HUES48 (cell line): ENCODE measurements around the gene STK17B.
A peak's percentile ranks its signal among the peaks of the same experiment; 100 is the strongest.

Experiments used
- H3K27ac ChIP-seq: one replicate; pipeline ENCODE4 v1.7.0; 2013; ENCODE audit warnings: low read depth, low read length, inconsistent platforms
- H3K27me3 ChIP-seq: 2 replicates; pipeline ENCODE4 v1.6.1; 2013; ENCODE audit warnings: mild to moderate bottlenecking, low read length; ENCODE audit not compliant: control insufficient read depth, insufficient read depth
- H3K36me3 ChIP-seq: 2 replicates; pipeline ENCODE4 v1.6.1; 2013; ENCODE audit warnings: low read length; ENCODE audit not compliant: control insufficient read depth, insufficient read depth
- H3K4me1 ChIP-seq: 2 replicates; pipeline ENCODE4 v1.6.1; 2013; ENCODE audit warnings: mild to moderate bottlenecking, low read length; ENCODE audit not compliant: control insufficient read depth, insufficient read depth
- H3K4me3 ChIP-seq: 2 replicates; pipeline ENCODE4 v1.5.1; 2013; ENCODE audit warnings: mild to moderate bottlenecking, low read depth, low read length
- H3K9ac ChIP-seq: 2 replicates; pipeline ENCODE4 v1.6.1; 2013; ENCODE audit warnings: mild to moderate bottlenecking, low read depth, low read length, moderate library complexity
- H3K9me3 ChIP-seq: 2 replicates; pipeline ENCODE4 v1.6.1; 2013; ENCODE audit warnings: low read length; ENCODE audit not compliant: control insufficient read depth, insufficient read depth

Gene STK17B

DNA sequence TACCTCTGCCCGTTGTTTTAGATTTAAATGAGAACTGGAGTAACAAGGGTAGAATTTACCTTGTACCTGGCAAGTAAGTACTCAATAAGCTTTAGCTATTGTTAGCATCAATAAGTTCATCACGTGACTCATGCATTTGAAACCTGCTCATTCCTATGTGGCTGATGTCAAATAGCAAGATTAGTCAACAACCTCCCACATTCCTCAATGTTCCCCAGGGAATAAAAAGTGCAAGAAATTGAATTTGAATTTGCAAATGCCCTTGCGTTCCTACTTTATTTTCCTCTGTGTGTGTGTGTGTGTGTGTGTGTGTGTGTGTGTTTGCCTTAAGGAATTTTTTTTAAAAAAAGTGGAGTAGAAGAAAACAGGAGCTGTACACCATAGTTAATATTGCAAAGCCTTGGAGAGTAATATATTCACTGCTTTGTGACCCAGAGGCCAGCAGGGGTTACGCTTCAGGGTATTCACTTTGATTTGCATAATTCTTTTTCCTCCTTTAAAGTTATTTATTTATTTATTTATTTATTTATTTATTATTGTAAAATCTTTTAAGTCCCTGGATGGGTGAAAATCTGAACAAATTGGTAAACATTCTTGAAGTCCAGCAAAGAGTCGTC, 58.9 kb downstream of the STK17B start:
- Histone ChIP-seq H3K27ac (peak overlapping the region; percentile 97), H3K27me3 (no peaks in the 10 kb centered on the region), H3K9ac (peak overlapping the region; percentile 33; the same call in 1 of the 2 replicates), H3K4me1 (peaks cover 29% of the 10 kb centered on the region), H3K9me3 (no peaks in the 10 kb centered on the region), H3K36me3 (no peaks in the 10 kb centered on the region), H3K4me3 (peak overlapping the region; percentile 20; the same call in 1 of the 2 replicates)

DNA sequence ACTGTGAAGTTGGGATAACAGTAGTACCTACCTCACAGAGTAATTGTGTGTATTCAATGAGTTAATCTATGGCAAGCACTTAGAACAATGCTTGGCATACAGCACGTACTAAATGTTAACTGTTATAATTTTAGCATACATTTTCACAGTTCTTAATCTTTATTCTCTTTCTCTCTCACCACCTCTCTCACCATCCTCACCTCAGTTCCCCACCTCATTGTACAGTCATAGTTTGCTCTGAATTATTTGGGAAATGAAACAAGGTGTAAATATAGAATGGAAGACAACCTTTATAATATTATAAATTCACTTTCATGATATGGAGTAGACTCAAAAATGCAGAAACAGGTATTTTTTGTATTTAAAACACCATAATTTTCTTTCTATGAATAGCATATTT, 62.8 kb downstream of the STK17B start:
- H3K36me3 ChIP-seq, result no peaks in the 10 kb centered on the region

DNA sequence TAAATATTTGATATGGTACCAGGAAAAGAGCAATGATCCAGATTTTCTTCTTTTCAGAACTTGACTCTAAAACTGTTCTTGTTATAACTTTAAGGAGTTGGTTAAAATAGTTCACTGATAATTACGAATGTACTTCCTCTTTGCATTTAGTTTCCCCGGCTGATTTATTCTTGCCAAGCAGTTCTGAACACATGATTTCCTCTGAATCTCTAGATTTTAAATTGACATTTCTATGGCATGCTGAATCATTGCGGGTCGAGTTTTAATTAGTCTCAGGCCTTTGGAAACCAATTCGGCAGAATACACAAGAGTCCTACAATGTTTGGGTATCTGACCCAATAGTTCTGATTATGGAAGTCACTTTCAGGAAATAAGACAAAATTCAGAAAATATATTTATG, 65.4 kb downstream of the STK17B start:
- peaks cover 16% of the 10 kb centered on the region for H3K4me1 ChIP-seq
- H3K36me3 ChIP-seq, result no peaks in the 10 kb centered on the region
- no peak overlapping the region for H3K27ac ChIP-seq
- no peak overlapping the region for H3K9ac ChIP-seq
- no peaks in the 10 kb centered on the region for H3K9me3 ChIP-seq
- no peaks in the 10 kb centered on the region for H3K27me3 ChIP-seq
- no peak overlapping the region for H3K4me3 ChIP-seq

More for the DNA sequence above, 62.8 kb downstream of the STK17B start:
- H3K9me3 ChIP-seq, result no peaks in the 10 kb centered on the region
- no peak overlapping the region for H3K9ac ChIP-seq
- peaks cover 21% of the 10 kb centered on the region for H3K4me1 ChIP-seq
- H3K4me3 ChIP-seq, result no peak overlapping the region
- no peak overlapping the region for H3K27ac ChIP-seq
- no peaks in the 10 kb centered on the region for H3K27me3 ChIP-seq

DNA sequence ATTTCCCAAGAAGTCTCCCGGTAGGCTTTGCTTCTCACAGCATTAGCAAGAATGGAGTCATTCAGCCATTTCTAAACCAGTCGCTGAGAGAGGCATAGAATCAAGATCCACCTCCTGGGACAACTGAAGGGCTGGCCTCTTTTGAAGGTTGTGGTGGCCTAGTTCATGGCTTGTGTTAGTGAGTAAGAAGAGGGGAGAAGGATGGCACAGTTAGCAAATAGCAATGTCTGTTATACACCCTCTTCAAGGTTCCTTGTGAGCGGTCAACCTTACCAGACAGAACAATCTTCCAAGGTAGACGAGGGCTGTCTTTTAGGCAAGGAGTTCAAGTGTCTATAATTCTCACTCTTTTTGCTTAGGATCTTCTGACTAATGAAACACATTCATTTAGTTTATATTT, 67.3 kb downstream of the STK17B start:
- no peak overlapping the region for H3K4me3 ChIP-seq
- H3K9ac ChIP-seq, result no peak overlapping the region
- no peaks in the 10 kb centered on the region for H3K9me3 ChIP-seq
- no peak overlapping the region for H3K27ac ChIP-seq
- no peaks in the 10 kb centered on the region for H3K36me3 ChIP-seq
- H3K27me3 ChIP-seq, result no peaks in the 10 kb centered on the region
- H3K4me1 ChIP-seq, result peaks cover 16% of the 10 kb centered on the region

DNA sequence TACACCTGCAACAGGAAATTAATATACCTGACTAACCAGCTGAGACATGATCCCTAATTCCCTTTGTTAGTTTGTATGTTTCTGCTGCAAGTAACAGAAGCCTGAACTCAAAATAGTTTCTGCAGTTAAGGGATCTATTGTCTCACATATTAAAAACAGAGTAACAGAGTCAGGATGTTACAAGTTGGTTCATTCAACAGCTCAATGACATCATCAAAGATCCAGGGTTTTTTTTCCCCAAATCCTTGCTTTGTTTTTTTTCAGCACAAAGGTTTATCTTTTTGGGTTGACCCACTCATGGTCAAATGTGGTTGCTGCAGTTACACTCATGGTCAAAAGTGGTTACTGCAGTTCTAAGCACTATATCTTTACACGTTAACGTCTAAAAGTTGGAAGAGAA, 67.8 kb downstream of the STK17B start:
- Histone ChIP-seq H3K4me1 (peaks cover 16% of the 10 kb centered on the region), H3K9ac (no peak overlapping the region), H3K36me3 (no peaks in the 10 kb centered on the region), H3K9me3 (no peaks in the 10 kb centered on the region), H3K27me3 (no peaks in the 10 kb centered on the region), H3K27ac (no peak overlapping the region), H3K4me3 (no peak overlapping the region)

DNA sequence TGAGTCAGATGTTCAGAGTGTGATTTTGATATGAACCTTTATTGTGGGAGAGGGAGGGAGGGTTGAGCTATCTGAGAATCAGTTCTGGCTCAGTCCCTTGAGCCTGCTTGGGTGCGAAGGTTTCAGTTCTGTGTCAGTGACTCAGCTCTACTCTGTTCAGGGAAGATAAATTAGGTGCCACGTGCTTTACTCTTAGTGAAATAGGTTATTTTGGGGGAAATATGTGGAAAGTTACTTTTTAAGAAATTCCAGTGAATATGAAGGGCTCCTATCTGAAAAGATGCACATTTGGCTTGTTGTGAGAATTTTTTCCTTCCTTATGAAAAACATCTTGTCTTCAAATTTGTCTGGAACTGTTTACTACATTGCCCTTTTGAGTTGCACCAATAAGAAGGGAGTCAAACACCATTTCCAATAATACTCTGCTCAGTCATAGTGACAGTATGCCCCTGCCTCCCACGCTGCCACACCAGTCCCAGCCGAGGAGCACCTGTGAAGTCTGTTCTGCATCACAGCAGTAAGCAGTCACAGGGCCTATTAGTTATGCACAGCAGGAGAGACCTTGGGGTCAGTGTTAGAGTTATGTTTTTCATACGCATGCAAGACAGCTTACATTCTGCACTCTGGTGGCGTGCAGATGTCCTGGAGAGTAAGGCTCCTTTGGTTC, 69.9 kb downstream of the STK17B start:
- no peaks in the 10 kb centered on the region for H3K27me3 ChIP-seq
- no peaks in the 10 kb centered on the region for H3K36me3 ChIP-seq
- H3K27ac ChIP-seq, result no peak overlapping the region
- H3K9ac ChIP-seq, result no peak overlapping the region
- no peaks in the 10 kb centered on the region for H3K9me3 ChIP-seq
- no peak overlapping the region for H3K4me3 ChIP-seq
- H3K4me1 ChIP-seq, result peaks cover 28% of the 10 kb centered on the region

DNA sequence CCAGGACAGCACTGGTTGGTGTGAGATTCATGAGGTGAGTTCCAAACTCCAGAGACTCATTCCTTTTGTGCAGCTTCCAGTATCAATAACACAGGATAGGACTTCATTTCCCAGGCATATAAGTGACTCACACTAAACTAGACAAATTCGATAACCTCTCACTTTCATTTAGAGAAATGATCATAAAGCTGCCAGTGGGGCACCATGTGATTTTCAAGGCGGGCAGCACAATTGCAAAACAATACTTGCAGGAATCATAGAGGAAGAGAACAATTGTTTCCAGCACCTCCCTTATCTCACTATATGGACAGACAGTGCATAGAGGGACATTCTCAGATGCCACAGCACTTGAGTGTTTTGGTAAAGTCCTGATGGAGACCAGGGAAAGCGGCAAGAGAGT, 71.5 kb downstream of the STK17B start:
- Histone ChIP-seq H3K27me3 (no peaks in the 10 kb centered on the region), H3K27ac (no peak overlapping the region), H3K9ac (no peak overlapping the region), H3K36me3 (no peaks in the 10 kb centered on the region), H3K9me3 (no peaks in the 10 kb centered on the region), H3K4me3 (no peak overlapping the region), H3K4me1 (peaks cover 33% of the 10 kb centered on the region)

DNA sequence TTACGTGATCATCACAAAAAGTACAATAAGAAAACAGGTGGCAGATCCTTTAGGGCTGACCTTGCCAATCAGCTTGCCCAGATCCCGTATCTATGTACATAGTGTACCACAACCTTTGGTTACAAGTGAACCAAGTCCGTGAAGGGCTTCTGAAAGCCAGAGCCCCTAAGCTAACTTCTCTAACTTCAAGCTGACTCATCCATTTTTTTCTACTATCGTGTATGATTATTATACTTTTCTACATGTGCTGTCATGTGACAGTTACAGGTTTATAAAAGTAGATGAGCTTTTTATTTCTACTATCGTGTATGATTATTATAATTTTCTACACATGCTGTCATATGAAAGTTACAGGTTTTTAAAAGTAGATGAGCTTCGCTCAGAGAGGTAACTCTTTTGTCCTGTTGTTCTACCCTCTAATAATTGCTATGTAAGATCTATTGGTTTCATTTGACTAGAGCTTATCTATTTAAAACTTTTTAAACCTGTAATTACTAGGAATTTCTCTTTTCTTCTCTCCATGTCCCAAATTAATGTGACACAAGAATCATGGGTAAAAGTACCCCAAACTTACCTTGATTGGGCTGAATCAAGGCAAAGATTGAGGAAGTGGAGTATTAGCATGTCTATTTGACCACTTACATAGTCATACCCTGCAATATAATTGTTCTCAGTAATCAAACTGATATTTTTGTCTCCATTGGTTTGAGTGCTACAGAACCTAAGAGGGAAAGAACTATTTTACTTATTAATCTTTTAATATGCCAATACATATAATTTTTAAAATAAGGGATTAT, 73.3 kb downstream of the STK17B start:
- Histone ChIP-seq H3K4me1 (peaks cover 33% of the 10 kb centered on the region), H3K27ac (peak overlapping the region; percentile 93), H3K27me3 (no peaks in the 10 kb centered on the region), H3K36me3 (no peaks in the 10 kb centered on the region), H3K9me3 (no peaks in the 10 kb centered on the region), H3K4me3 (no peak overlapping the region), H3K9ac (no peak overlapping the region)

DNA sequence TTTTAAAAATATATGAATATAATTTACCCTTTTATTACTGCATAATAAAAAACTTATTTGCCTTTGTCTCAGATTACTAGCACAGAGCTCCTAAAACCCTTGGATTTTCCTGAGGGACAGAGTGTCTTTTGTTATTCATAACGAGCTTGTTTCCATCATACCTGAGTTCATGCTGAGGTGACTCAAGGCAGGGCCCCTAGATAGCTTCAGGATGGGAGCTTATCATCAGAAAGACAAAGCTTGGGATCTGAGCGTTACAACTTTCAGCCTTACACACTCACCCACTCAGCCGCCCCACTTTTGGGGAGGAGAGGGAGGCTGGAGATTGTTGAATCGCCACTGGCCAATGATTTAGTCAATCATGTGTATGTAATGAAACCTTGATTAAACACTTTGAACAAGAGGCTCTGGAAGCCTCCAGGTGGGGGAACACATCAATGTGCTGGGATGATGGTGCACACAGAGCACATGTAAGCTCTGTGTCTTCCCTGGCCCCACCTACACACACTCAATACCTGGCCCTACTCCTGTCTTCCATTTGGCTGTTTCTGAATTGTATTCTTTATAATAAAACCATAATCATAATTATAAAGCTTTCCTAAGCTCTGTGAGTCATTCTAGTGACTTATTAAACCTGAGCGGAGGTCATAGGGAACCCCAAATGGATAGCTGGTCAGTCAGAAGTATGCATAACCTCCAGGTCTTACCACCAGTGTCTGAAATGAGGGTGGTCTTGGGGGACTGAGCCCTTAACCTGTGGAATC, 74.2 kb downstream of the STK17B start:
- Histone ChIP-seq H3K27ac (peak overlapping the region; percentile 93), H3K4me1 (peaks cover 30% of the 10 kb centered on the region), H3K9me3 (no peaks in the 10 kb centered on the region), H3K36me3 (no peaks in the 10 kb centered on the region), H3K27me3 (no peaks in the 10 kb centered on the region), H3K4me3 (no peak overlapping the region), H3K9ac (no peak overlapping the region)

DNA sequence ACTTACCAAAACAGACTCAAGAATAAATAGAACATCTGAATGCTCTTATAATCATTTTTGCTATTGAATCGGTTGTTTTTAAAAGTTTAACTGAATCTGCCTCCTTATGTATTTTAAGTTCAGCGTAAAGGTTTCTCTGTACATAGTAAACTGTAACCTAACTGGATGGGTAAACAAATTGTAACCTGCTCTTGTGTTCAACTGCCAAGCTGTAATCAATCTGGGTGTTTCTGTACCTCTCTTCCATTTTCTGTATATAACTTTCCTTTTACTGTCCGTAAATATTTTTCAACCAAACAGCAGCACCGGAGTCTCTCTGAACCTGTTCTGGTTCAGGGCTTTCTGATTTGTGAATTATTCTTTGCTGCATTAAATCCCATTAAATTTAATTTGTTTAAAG, 75.1 kb downstream of the STK17B start:
- Histone ChIP-seq H3K4me1 (peaks cover 21% of the 10 kb centered on the region), H3K27me3 (no peaks in the 10 kb centered on the region), H3K27ac (peak overlapping the region; percentile 93), H3K36me3 (no peaks in the 10 kb centered on the region), H3K4me3 (no peak overlapping the region), H3K9ac (no peak overlapping the region), H3K9me3 (no peaks in the 10 kb centered on the region)
